ENCODE data around the gene SCGB2A2.

DNA sequence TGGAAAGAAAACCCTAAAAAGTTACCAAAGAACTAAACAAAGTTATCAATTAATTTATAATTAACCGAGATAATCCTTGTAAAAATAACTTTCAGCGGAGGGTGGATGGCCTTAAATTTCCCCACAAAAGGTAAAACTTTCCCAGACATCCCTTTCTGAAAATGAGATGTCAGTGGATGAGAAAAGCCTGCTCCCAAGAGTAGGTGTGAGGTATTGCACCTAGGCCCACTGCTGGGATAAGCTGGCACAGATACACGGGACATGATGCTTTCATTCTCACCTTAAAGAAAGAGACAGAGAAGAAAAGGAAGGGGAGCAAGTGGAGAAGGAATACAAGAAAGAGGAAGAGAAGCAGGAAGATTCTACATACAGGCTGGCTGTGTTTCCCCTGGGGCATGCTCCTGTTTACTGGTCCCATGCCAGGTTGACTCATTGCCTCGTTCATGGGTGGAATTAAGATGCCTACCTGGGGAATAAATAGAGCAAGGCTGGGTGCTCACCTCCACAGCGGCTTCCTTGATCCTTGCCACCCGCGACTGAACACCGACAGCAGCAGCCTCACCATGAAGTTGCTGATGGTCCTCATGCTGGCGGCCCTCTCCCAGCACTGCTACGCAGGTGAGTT is at the start of gene SCGB2A2:
- TF ChIP-seq, protein P1, sequence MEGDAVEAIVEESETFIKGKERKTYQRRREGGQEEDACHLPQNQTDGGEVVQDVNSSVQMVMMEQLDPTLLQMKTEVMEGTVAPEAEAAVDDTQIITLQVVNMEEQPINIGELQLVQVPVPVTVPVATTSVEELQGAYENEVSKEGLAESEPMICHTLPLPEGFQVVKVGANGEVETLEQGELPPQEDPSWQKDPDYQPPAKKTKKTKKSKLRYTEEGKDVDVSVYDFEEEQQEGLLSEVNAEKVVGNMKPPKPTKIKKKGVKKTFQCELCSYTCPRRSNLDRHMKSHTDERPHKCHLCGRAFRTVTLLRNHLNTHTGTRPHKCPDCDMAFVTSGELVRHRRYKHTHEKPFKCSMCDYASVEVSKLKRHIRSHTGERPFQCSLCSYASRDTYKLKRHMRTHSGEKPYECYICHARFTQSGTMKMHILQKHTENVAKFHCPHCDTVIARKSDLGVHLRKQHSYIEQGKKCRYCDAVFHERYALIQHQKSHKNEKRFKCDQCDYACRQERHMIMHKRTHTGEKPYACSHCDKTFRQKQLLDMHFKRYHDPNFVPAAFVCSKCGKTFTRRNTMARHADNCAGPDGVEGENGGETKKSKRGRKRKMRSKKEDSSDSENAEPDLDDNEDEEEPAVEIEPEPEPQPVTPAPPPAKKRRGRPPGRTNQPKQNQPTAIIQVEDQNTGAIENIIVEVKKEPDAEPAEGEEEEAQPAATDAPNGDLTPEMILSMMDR (IDR thresholded peaks at IDR 0.05), result no peak
- TF ChIP-seq EP300 (IDR thresholded peaks at IDR 0.05), result no peak

Measured in ovary (tissue), 3 donors.